ENCODE measurements around the gene NUDT2.

Gene NUDT2

GRCh38 chr9:34328987-34329832, at the start of gene NUDT2, which contains the start of gene KIF24 (continued):
- TF ChIP-seq, protein P1, sequence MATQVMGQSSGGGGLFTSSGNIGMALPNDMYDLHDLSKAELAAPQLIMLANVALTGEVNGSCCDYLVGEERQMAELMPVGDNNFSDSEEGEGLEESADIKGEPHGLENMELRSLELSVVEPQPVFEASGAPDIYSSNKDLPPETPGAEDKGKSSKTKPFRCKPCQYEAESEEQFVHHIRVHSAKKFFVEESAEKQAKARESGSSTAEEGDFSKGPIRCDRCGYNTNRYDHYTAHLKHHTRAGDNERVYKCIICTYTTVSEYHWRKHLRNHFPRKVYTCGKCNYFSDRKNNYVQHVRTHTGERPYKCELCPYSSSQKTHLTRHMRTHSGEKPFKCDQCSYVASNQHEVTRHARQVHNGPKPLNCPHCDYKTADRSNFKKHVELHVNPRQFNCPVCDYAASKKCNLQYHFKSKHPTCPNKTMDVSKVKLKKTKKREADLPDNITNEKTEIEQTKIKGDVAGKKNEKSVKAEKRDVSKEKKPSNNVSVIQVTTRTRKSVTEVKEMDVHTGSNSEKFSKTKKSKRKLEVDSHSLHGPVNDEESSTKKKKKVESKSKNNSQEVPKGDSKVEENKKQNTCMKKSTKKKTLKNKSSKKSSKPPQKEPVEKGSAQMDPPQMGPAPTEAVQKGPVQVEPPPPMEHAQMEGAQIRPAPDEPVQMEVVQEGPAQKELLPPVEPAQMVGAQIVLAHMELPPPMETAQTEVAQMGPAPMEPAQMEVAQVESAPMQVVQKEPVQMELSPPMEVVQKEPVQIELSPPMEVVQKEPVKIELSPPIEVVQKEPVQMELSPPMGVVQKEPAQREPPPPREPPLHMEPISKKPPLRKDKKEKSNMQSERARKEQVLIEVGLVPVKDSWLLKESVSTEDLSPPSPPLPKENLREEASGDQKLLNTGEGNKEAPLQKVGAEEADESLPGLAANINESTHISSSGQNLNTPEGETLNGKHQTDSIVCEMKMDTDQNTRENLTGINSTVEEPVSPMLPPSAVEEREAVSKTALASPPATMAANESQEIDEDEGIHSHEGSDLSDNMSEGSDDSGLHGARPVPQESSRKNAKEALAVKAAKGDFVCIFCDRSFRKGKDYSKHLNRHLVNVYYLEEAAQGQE (tag by site-specific recombination; IDR thresholded peaks at IDR 0.05), result 0 out of 2 replicates have a peak, but pooled peaks have one; percentile 20
- TF ChIP-seq ZXDB (tag by site-specific recombination; IDR thresholded peaks at IDR 0.05) (peak; percentile 78), SP7 (tag by site-specific recombination; IDR thresholded peaks at IDR 0.05) (peak; percentile 63; the same call in 1 of the 2 replicates), ZNF341 (tag by site-specific recombination; IDR thresholded peaks at IDR 0.05; ENCODE audit: low read depth) (no peak), ZNF660 (tag by site-specific recombination; IDR thresholded peaks at IDR 0.05) (0 out of 2 replicates have a peak, but pooled peaks have one; percentile 3), ZNF433 (tag by site-specific recombination; IDR thresholded peaks at IDR 0.05; ENCODE audit: low read depth) (no peak), KLF16 (tag by site-specific recombination; IDR thresholded peaks at IDR 0.05) (no peak), GLIS1 (tag by site-specific recombination; IDR thresholded peaks at IDR 0.05) (peak; percentile 19; the same call in 1 of the 2 replicates), ZNF777 (tag by site-specific recombination; IDR thresholded peaks at IDR 0.05; ENCODE audit: borderline replicate concordance) (peak; percentile 74; the same call in 1 of the 2 replicates), ZNF501 (tag by site-specific recombination; IDR thresholded peaks at IDR 0.05) (peak; percentile 52), SP2 (tag by site-specific recombination; IDR thresholded peaks at IDR 0.05) (peak; percentile 95), ZNF704 (tag by site-specific recombination; IDR thresholded peaks at IDR 0.05) (peak; percentile 90), ZFHX2 (tag by site-specific recombination; conservative IDR thresholded peaks at IDR 0.05) (peak; percentile 86), KLF17 (tag by site-specific recombination; IDR thresholded peaks at IDR 0.05) (peak; percentile 87), WT1 (tag by site-specific recombination; IDR thresholded peaks at IDR 0.05) (peak; percentile 46), ZSCAN30 (tag by site-specific recombination; IDR thresholded peaks at IDR 0.05) (peak; percentile 64; the same call in 1 of the 2 replicates), ZNF324 (tag by site-specific recombination; IDR thresholded peaks at IDR 0.05) (peak; percentile 51; the same call in 1 of the 2 replicates), ZNF76 (tag by site-specific recombination; IDR thresholded peaks at IDR 0.05; ENCODE audit: borderline replicate concordance, low read depth) (peak; percentile 54; the same call in 1 of the 2 replicates)
- TF ChIP-seq, protein P2, sequence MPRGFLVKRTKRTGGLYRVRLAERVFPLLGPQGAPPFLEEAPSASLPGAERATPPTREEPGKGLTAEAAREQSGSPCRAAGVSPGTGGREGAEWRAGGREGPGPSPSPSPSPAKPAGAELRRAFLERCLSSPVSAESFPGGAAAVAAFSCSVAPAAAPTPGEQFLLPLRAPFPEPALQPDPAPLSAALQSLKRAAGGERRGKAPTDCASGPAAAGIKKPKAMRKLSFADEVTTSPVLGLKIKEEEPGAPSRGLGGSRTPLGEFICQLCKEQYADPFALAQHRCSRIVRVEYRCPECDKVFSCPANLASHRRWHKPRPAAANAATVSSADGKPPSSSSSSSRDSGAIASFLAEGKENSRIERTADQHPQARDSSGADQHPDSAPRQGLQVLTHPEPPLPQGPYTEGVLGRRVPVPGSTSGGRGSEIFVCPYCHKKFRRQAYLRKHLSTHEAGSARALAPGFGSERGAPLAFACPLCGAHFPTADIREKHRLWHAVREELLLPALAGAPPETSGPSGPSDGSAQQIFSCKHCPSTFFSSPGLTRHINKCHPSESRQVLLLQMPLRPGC (tag by site-specific recombination; IDR thresholded peaks at IDR 0.05), result peak; percentile 81; the same call in 1 of the 2 replicates
- TF ChIP-seq, protein P3, sequence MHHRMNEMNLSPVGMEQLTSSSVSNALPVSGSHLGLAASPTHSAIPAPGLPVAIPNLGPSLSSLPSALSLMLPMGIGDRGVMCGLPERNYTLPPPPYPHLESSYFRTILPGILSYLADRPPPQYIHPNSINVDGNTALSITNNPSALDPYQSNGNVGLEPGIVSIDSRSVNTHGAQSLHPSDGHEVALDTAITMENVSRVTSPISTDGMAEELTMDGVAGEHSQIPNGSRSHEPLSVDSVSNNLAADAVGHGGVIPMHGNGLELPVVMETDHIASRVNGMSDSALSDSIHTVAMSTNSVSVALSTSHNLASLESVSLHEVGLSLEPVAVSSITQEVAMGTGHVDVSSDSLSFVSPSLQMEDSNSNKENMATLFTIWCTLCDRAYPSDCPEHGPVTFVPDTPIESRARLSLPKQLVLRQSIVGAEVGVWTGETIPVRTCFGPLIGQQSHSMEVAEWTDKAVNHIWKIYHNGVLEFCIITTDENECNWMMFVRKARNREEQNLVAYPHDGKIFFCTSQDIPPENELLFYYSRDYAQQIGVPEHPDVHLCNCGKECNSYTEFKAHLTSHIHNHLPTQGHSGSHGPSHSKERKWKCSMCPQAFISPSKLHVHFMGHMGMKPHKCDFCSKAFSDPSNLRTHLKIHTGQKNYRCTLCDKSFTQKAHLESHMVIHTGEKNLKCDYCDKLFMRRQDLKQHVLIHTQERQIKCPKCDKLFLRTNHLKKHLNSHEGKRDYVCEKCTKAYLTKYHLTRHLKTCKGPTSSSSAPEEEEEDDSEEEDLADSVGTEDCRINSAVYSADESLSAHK (tag by site-specific recombination; IDR thresholded peaks at IDR 0.05), result peak; percentile 15; the same call in 1 of the 2 replicates
- TF ChIP-seq, protein P4, sequence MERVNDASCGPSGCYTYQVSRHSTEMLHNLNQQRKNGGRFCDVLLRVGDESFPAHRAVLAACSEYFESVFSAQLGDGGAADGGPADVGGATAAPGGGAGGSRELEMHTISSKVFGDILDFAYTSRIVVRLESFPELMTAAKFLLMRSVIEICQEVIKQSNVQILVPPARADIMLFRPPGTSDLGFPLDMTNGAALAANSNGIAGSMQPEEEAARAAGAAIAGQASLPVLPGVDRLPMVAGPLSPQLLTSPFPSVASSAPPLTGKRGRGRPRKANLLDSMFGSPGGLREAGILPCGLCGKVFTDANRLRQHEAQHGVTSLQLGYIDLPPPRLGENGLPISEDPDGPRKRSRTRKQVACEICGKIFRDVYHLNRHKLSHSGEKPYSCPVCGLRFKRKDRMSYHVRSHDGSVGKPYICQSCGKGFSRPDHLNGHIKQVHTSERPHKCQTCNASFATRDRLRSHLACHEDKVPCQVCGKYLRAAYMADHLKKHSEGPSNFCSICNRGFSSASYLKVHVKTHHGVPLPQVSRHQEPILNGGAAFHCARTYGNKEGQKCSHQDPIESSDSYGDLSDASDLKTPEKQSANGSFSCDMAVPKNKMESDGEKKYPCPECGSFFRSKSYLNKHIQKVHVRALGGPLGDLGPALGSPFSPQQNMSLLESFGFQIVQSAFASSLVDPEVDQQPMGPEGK (tag by site-specific recombination; IDR thresholded peaks at IDR 0.05), result peak; percentile 68
- TF ChIP-seq, protein P5, sequence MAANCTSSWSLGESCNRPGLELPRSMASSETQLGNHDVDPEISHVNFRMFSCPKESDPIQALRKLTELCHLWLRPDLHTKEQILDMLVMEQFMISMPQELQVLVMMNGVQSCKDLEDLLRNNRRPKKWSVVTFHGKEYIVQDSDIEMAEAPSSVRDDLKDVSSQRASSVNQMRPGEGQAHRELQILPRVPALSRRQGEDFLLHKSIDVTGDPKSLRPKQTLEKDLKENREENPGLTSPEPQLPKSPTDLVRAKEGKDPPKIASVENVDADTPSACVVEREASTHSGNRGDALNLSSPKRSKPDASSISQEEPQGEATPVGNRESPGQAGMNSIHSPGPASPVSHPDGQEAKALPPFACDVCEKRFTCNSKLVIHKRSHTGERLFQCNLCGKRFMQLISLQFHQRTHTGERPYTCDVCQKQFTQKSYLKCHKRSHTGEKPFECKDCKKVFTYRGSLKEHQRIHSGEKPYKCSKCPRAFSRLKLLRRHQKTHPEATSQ (tag by site-specific recombination; IDR thresholded peaks at IDR 0.05), result no peak
- TF ChIP-seq, protein P6, sequence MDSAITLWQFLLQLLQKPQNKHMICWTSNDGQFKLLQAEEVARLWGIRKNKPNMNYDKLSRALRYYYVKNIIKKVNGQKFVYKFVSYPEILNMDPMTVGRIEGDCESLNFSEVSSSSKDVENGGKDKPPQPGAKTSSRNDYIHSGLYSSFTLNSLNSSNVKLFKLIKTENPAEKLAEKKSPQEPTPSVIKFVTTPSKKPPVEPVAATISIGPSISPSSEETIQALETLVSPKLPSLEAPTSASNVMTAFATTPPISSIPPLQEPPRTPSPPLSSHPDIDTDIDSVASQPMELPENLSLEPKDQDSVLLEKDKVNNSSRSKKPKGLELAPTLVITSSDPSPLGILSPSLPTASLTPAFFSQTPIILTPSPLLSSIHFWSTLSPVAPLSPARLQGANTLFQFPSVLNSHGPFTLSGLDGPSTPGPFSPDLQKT (IDR thresholded peaks at IDR 0.05; ENCODE audit: borderline replicate concordance, low read depth, low read length), result peak; percentile 99

Measured in HEK293 (cell line).